Dermis microvascular lymphatic vessel endothelial cell (primary cell): ENCODE results near the gene NHLRC4. TPM values are rescaled to one million over a fixed set of nuclear protein-coding genes. Genes with fewer than 3 reads are reported as not detected.

Source experiments
- DNase-seq, 2 donors: peaks; one replicate each; pipeline versions ENCODE4 v3.0.0 to v3.0.0-alpha.2; 2010; ENCODE audit warnings: low read depth in 2 of 2
- total RNA-seq: library from RNA; depleted of rRNA; stranded (reverse); fragments of >200 nt; gene quantifications from 2 replicates; pipeline ENCODE4 v1.2.1, GENCODE V29; 2014

The NHLRC4 gene
- total RNA-seq, 1 donor from 2014 or later = 1.3 TPM

GRCh38 chr16:530111-530817, 36.5 kb upstream of the NHLRC4 start:
- DNase-seq = no peak

- DNase-seq = no peak
Observed at GRCh38 chr16:531494-532125, 35.2 kb upstream of the NHLRC4 start.

DNA sequence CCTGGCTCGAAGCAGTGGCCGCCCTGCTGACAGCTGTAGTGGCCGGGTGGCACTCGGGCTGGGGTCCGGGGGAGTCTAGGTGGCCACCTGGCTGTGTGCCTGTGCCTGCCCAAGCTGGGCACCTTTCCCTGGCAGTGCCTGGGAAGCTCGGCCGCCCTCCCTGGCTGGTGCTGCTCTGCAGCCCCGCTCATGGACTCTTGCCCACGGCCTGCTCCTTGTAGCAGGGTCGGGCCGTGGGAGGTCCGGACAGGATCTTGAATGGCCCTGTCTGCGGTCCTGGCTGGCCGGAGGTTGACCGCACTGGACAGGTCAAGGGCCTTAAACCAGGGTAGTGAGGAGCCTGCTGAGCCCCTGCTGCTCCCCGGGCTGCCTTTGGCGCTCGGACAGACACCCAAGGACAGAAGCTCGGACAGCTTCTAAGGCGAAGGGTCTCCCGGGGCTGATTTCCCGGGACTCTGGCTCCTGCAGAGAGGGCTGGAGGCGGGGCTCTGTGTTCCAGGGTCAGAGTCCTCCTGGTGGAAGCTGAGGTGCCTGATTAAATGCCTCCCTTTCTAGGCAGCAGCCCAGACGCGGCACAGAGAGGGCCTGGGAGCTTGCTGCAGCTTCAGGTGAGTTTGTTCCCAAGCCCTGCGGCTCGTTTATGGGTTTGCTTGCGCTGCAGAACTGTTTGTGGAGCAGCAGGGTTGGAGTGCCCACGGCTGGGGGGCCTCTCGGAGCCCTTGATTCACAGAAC, 33.2 kb upstream of the NHLRC4 start:
- no peak for DNase-seq

GRCh38 chr16:534135-534534, 32.7 kb upstream of the NHLRC4 start:
- DNase-seq = no peak

- no peak for DNase-seq
Observed at GRCh38 chr16:534856-535445, 31.9 kb upstream of the NHLRC4 start.

- no peak for DNase-seq
Observed at GRCh38 chr16:535446-536405, 31.1 kb upstream of the NHLRC4 start.

DNA sequence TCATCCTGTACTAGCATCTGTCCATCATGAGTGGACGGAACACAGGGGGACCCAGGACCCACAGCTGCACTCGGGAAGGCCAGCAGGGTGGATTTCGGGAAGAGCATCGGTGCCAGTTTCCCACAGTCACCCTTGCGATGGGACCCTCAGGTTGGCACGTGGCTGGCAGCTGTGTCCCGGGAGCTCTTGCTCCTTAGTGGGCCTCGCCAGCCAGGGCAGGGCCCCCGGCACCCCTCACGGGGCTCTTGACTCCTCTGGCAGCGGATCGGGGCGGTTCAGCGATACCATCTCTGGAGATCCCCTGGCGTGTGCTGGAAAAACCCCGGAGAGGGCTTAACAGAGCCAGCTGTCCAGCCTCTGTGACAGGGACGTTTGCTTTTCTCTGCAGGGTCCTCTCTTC, 30.1 kb upstream of the NHLRC4 start:
- DNase-seq = no peak

DNA sequence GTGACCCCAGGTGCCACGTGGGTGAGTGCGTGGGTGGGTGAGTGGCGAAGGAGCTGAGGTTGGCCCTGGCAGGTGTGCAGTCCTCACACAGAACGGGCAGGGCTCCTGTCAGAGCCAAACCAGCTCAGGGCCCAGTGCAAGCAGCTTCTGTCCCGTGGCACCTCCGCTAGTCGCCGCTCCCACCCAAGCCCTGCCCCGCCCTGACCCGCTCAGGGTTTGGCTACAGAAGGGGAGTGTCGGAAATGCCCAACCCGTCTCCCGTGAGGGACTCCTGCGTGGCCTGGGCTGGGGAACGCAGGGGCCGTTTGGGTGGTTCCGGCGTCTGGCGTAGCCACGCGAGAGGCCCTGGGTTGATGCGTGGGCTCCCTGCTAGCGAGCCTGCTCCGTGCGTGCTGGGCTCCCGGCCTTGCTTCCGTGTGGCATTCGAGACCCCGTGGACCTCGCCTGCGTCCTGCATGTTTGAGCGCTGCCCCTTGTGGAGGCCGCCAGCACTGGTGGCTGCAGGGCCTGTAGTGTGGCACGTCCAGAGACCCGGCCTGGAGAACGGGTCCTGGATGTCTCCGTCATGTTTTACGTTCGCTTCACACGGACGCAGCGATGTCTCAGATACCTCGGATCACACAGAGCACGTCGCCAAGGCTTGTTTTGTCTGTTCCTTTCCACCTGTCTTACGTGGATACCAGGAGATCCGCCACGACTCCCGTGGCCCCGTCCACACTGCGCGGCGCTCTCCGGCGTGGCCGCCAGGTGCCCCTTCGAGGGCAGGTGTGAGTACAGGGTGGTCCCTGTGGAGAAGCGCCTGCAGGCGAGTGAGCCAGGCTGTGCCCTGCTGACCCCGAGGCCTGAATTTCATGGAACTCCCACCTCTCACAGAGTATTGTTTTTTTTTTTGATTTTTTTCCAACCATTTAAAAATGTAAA, 29.1 kb upstream of the NHLRC4 start:
- no peak for DNase-seq

GRCh38 chr16:539901-540530, 26.8 kb upstream of the NHLRC4 start:
- DNase-seq = peak in 1 of 2 donors; percentile 25

DNA sequence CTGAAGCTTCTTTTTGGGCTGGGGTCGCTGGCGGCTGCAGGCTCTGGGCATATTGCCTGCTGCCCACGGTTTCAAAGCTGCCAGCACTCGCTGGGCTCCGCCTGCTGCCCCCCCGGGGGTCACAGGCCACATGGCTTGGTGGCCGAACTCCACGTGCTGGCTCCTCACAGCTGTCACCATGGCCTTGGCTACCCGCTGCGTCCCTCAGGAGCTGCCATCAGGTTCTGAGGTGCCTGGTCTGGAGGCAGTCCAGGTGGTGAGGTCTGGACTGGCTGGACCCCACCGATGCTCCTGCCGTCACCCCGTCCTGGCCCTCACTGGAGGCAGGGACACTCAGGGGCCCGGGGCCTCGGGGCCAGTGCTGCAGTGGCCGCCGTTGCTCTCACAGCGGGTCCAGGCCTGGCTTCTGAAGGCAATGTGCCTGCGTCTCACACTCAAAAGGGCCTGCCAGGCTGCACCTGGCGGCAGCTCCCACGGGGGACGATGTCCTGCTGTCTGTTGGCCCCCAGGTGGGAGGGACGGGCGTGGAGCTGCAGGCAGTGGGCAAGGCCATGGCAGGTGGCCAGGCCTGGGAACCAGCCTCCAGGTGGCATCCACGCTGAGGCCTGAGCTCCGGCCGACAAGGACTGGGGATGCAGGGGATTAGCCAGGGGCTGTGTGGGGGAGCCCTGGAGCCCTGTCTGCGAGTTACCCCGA, 26.0 kb upstream of the NHLRC4 start:
- no peak for DNase-seq

DNA sequence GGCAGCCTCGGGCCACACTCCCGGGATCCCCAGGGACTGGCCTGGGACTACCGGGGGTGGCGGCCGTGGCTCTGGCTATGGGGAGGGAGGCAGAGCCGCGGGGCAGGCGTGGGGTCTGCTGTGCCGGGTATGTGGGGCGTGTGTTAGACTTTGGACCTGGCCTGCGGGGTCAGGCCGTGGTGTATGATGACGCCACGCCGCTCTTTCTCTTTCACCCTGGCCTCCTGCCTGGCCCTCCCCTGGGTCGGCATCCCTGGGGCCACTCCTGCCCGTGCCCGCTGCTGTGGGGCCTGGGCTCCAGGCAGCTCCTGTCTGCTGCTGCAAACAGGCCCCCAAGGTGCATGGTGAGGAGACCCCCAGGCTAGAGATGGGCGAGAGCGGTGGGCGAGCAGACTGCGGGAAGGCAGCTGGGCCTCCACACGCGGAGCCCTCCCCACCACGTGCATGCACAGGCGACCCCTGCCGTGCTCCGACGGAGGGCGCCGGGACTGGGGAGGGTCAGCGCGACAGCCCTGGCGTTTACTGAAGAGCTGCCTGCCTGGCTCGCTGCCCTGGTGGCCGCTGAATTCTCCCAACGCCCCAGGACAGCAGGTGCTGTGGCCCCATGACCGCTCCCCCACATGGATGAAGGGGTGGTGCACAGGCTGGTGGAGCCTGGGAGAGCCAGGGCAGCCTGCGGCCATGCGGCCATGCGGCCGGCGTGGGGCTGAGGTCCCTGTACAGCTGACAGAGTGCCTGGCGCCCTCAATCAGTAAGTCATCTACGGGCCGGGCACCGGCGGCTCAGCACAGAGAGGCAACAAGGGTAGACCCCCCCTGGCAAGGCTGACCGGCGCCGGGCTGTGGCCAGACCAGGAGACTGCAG, 23.3 kb upstream of the NHLRC4 start:
- DNase-seq = no peak

DNA sequence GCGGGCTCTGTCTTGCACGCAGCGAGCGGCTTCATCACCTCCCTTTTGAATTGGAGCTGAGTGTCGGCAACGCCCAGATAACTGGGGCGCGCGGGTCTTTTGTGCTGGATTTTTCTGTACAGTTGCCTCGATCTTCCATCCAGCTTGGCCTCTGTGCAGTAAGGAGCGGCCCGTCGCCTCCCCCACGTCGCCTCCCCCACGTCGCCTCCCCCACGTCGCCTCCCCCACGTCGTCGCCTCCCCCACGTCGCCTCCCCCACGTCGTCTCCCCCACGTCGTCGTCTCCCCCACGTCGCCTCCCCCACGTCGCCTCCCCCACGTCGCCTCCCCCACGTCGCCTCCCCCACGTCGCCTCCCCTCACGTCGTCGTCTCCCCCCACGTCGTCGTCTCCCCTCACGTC, 22.3 kb upstream of the NHLRC4 start:
- no peak for DNase-seq

DNA sequence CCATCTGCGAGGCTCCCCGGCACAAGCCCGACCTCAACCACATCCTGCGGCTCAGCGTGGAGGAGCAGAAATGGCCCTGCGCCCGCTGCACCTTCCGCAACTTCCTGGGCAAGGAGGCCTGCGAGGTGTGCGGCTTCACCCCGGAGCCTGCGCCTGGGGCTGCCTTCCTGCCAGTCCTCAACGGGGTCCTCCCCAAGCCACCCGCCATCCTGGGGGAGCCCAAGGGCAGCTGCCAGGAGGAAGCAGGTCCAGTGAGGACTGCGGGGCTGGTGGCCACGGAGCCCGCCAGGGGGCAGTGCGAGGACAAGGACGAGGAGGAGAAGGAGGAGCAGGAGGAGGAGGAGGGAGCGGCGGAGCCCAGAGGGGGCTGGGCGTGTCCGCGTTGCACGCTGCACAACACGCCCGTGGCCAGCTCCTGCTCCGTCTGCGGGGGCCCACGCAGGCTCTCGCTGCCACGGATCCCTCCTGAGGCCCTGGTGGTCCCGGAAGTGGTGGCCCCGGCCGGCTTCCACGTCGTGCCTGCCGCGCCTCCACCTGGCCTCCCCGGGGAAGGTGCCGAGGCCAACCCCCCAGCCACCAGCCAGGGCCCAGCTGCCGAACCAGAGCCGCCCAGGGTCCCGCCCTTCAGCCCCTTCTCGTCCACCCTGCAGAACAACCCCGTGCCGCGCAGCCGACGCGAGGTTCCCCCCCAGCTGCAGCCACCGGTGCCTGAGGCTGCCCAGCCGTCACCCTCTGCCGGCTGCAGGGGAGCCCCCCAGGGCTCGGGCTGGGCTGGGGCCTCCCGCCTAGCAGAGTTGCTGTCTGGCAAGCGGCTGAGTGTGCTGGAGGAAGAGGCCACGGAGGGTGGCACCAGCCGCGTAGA, 19.7 kb upstream of the NHLRC4 start:
- peak in 1 of 2 donors; percentile 24 for DNase-seq

- no peak for DNase-seq
Observed at GRCh38 chr16:548586-548985, 18.2 kb upstream of the NHLRC4 start.

DNA sequence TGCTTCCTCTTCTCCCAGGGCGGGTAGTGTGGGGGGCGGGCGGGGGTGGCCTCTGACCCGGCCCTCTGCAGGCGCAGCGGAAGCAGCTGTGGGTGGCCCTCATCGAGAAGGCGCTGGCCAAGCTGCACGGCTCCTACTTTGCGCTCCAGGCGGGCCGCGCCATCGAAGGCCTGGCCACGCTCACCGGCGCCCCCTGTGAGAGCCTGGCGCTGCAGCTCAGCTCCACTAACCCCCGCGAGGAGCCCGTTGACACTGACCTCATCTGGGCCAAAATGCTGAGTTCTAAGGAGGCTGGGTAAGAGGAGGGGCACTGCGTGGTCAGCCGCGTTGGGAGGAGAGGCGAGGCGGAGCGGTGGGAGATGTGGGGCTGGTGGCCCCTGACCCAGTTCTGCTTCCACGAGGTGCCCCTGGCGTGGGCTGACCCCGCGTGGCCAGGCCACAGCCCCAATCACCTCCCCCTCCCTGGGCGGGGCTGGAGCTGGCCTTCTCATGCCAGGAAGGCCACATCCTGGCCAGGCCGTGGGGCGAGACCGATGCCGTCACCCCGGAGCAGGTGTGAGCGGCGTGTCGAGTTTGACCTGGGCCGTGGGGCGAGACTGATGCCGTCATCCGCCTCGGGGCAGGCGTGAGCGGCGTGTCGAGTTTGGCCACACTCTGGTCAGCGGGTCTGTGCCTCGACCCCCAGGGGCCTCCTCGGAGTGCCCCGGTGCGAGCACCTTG, 17.1 kb upstream of the NHLRC4 start:
- no peak for DNase-seq

- no peak for DNase-seq
Observed at GRCh38 chr16:551210-551609, 15.6 kb upstream of the NHLRC4 start.
